NT2/D1 (cell line): ENCODE results near the gene HRCT1.

Experiments
- DNase-seq: peaks from one replicate; pipeline ENCODE4 v3.0.0-alpha.2; 2011; ENCODE audit warnings: low read depth, low spot score
- H3K27me3 ChIP-seq: 2 replicates; pipeline ENCODE4 v1.6.0; 2011; ENCODE audit warnings: mild to moderate bottlenecking; ENCODE audit not compliant: insufficient read length, insufficient read depth
- H3K36me3 ChIP-seq: 2 replicates; pipeline ENCODE4 v1.6.1; 2011; ENCODE audit warnings: mild to moderate bottlenecking, low read length, mixed read lengths; ENCODE audit not compliant: insufficient read depth, insufficient read length
- H3K4me1 ChIP-seq: 2 replicates; pipeline ENCODE4 v1.5.1; 2011; ENCODE audit not compliant: insufficient read depth, insufficient read length
- H3K4me3 ChIP-seq: 2 replicates; pipeline ENCODE4 v1.5.1; 2011; ENCODE audit warnings: low read depth; ENCODE audit not compliant: insufficient read length
- H3K9ac ChIP-seq: 2 replicates; pipeline ENCODE4 v1.6.0; 2011; ENCODE audit warnings: low read depth; ENCODE audit not compliant: insufficient read length
- H3K9me3 ChIP-seq: 2 replicates; pipeline ENCODE4 v1.5.1; 2011; ENCODE audit warnings: mild to moderate bottlenecking, low read length; ENCODE audit not compliant: insufficient read depth
- SUZ12 ChIP-seq: IDR thresholded peaks from 2 replicates; pipeline ENCODE4 v1.6.1; 2011; ENCODE audit not compliant: insufficient read length, insufficient read depth; ENCODE audit errors: extremely low read depth
- YY1 ChIP-seq: IDR thresholded peaks from 2 replicates; pipeline ENCODE4 v1.6.1; 2011; ENCODE audit not compliant: insufficient read length, insufficient read depth
- ZNF274 ChIP-seq: IDR thresholded peaks from 2 replicates; pipeline ENCODE4 v1.6.1; 2011; ENCODE audit warnings: mild to moderate bottlenecking, low read depth, low read length

HRCT1 gene

DNA sequence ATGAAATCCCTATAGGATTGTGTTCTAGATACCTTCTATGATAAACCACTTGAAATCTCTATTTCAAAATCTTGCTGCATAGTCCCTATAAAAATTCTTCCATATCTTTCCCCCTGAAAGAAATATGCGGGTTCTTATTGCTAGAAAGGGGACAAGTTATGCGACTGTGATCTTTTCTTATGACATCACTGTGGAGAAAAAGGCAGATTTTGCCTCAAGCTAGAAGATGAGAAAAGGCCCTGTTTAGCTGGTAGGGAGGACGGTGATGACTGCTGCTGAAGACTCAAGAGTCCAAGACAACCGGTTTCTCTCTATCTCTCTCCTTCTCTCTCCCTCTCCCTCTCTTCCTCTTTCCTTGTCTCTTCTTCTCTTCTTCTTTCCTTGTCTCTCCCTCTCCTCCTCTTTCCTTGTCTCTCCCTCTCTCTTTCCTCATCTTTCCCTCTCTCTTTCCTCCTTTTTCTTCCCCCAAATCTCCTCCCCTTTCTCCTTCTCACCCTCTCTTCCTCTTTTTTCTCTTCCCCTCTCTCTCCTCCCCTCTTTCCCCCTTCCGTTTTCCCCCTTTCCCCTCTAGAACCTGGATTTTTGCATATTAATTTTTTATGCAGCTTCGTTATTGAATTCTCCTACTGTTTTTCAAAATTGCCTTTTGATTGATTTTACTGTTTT lies 46.7 kb downstream of the HRCT1 start:
- H3K4me3 ChIP-seq: no peak overlapping the region
- no peak for DNase-seq
- no peaks in the 10 kb centered on the region for H3K4me1 ChIP-seq
- no peak overlapping the region for H3K9ac ChIP-seq
- TF ChIP-seq ZNF274 (no peak), YY1 (no peak), SUZ12 (no peak)
- no peaks in the 10 kb centered on the region for H3K36me3 ChIP-seq
- no peaks in the 10 kb centered on the region for H3K9me3 ChIP-seq
- H3K27me3 ChIP-seq: peaks cover 2% of the 10 kb centered on the region

DNA sequence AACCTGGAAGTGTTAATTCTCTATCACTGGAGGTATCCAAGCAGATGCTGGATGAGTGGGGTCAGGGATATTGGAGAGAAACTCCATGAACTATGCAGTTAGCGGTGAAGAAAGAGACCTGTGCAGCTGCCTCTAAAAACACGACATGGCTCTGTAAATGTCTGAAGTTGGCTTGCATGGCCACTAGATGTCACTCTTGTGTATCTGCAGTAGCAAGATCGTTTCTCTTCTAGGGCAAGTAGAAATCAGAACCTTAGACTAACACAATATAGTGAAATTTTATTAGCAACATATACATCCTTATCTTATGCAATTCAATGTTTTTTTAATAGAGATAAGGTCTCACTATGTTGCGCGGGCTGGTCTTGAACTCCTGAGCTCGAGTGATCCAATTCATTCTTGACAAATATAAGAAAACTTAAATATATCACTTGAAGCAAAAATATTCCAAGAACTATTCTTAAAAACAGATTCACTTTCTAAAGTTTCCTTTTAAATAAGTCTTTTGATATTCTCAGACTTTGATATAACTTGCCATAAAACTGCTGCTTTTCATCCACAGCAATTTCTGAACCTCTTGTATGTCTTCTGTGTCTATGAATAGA lies 49.0 kb downstream of the HRCT1 start:
- TF ChIP-seq ZNF274: no peak
- TF ChIP-seq YY1: no peak
- no peak for TF ChIP-seq SUZ12
- no peaks in the 10 kb centered on the region for H3K36me3 ChIP-seq
- no peaks in the 10 kb centered on the region for H3K4me1 ChIP-seq
- peak; percentile 74 for DNase-seq
- peaks cover 4% of the 10 kb centered on the region for H3K27me3 ChIP-seq
- H3K9me3 ChIP-seq: no peaks in the 10 kb centered on the region
- H3K4me3 ChIP-seq: no peak overlapping the region
- H3K9ac ChIP-seq: no peak overlapping the region

DNA sequence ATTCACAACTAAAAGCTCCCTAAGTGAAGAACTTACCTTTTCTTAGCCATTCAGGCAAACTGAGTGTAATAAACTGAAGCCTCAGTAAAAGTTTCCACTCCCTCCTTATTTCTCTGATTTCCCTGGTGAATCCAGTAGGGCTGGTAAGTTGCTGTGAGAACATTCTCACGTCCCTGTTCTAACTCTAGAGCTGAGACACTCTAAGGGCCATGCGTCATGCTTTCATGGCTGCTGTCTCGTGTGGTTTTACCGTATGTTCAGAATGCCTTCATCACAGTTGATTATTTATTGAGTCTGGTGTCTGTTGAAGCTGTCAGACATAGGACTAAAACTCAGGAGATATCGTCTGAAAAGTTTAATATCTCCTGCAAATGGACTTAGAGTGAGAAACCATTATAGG lies 50.6 kb downstream of the HRCT1 start:
- Histone ChIP-seq H3K4me1 (no peaks in the 10 kb centered on the region), H3K36me3 (no peaks in the 10 kb centered on the region), H3K4me3 (no peak overlapping the region), H3K9ac (no peak overlapping the region), H3K9me3 (no peaks in the 10 kb centered on the region), H3K27me3 (peaks cover 4% of the 10 kb centered on the region)
- no peak for DNase-seq
- no peak for TF ChIP-seq SUZ12
- TF ChIP-seq ZNF274: no peak
- no peak for TF ChIP-seq YY1
